Activated CD4-positive, alpha-beta T cell treated with anti-CD3 and anti-CD28 coated beads for 36 hours (primary cell): ENCODE measurements around the gene COL9A3. TPM values are rescaled to one million over a fixed set of nuclear protein-coding genes. Genes with fewer than 3 reads are reported as not detected.
A peak's percentile ranks its signal among the peaks of the same experiment; 100 is the strongest.

Experiments used
- ATAC-seq: fragments of 200-7000 bp; cut with Tn5 transposase; one replicate; pipeline ENCODE4 v1.10.0; 2021; ENCODE audit warnings: mild to moderate bottlenecking, moderate library complexity
- CTCF ChIA-PET: fragments of 350-600 bp; sonication (Branson Sonifier 250); formaldehyde crosslinking; loops from one replicate; lab custom pipeline; 2021; ENCODE audit warnings: antibody characterized with exemption; lab: Charles Lee
- POLR2A ChIA-PET: fragments of 350-600 bp; sonication (Branson Sonifier 250); formaldehyde crosslinking; loops from one replicate; lab custom pipeline; 2021; ENCODE audit warnings: antibody characterized with exemption, inconsistent platforms; lab: Charles Lee
- DNase-seq: peaks from one replicate; pipeline ENCODE4 v3.0.0-alpha.2; 2020
- H3K27ac Mint-ChIP-seq: one replicate; pipeline ENCODE4 v1.8.0; 2021; ENCODE audit warnings: mixed read lengths
- H3K27me3 Mint-ChIP-seq: one replicate; pipeline ENCODE4 v1.8.0; 2021; ENCODE audit warnings: mixed read lengths
- H3K36me3 Mint-ChIP-seq: one replicate; pipeline ENCODE4 v1.8.0; 2021; ENCODE audit warnings: low read depth, mixed read lengths
- H3K4me1 Mint-ChIP-seq: one replicate; pipeline ENCODE4 v1.8.0; 2021; ENCODE audit warnings: mixed read lengths
- H3K4me3 Mint-ChIP-seq: one replicate; pipeline ENCODE4 v1.8.0; 2021; ENCODE audit warnings: mild to moderate bottlenecking, moderate library complexity, mixed read lengths
- H3K9me3 Mint-ChIP-seq: one replicate; pipeline ENCODE4 v1.8.0; 2021; ENCODE audit warnings: low read depth, mixed read lengths
- intact Hi-C, 2 experiments: fragments of 100-400 bp; cut with DNase I in 1 of 2; cut with micrococcal nuclease in 1 of 2; formaldehyde crosslinking; loops; one replicate each; pipeline versions ENCODE4 v1.14.2 to v1.15.1; 2022 to 2024; cut with DNase I, micrococcal nuclease
- total RNA-seq, 2 experiments: library from RNA; stranded (reverse); gene quantifications; one replicate each; pipeline ENCODE4 v1.2.3, GENCODE V29; 2021

COL9A3 gene
- total RNA-seq, 2 experiments from 2014 or later, result not detected

GRCh38 chr20:62790075-62790474 lies 26.8 kb upstream of the COL9A3 start:
- Mint-ChIP-seq H3K27ac (no peak overlapping the region), H3K4me3 (no peak overlapping the region), H3K9me3 (no peaks in the 10 kb centered on the region), H3K4me1 (peaks cover 26% of the 10 kb centered on the region), H3K27me3 (no peaks in the 10 kb centered on the region), H3K36me3 (no peaks in the 10 kb centered on the region)
- ChIA-PET POLR2A (no interaction called here), CTCF (interaction anchor here (0.7 to 3.5 kb wide), 4 partner anchors 18 to 579 kb away, joined by 3 to 16 read pairs (median 3); no protein-coding TSS in a partner anchor)
- no peak for DNase-seq
- intact Hi-C loops, result loop anchor here (2.0 to 10.0 kb wide), 9 partner anchors 48 to 1272 kb away; partner anchors contain the start of genes ADRM1 (in 1 of the 2), MTG2 (in 1 of the 2), RPS21 (in 1 of the 2) and TAF4 (in 1 of the 2)
- no peak for ATAC-seq

GRCh38 chr20:62791301-62792181 lies 25.3 kb upstream of the COL9A3 start:
- intact Hi-C loops, result loop anchor here (1.0 to 10.0 kb wide), 13 partner anchors 49 to 1271 kb away; partner anchors contain the start of genes ADRM1 (in 1 of the 2), MTG2 (in 1 of the 2), RPS21 (in 1 of the 2) and TAF4 (in 1 of the 2)
- POLR2A ChIA-PET, result no interaction called here
- DNase-seq, result peak; percentile 89
- Mint-ChIP-seq H3K27ac (no peak overlapping the region), H3K36me3 (no peaks in the 10 kb centered on the region), H3K9me3 (no peaks in the 10 kb centered on the region), H3K27me3 (no peaks in the 10 kb centered on the region), H3K4me3 (no peak overlapping the region), H3K4me1 (peaks cover 29% of the 10 kb centered on the region)
- CTCF ChIA-PET, result interaction anchor here (0.6 to 3.5 kb wide), 28 partner anchors 9 to 496 kb away, joined by 3 to 16 read pairs (median 4); no protein-coding TSS in a partner anchor
- ATAC-seq, result peak; percentile 31

GRCh38 chr20:62792182-62792939 lies 24.5 kb upstream of the COL9A3 start:
- Mint-ChIP-seq H3K9me3 (no peaks in the 10 kb centered on the region), H3K4me1 (peaks cover 30% of the 10 kb centered on the region), H3K27ac (peak overlapping the region; percentile 10), H3K4me3 (no peak overlapping the region), H3K36me3 (no peaks in the 10 kb centered on the region), H3K27me3 (no peaks in the 10 kb centered on the region)
- intact Hi-C loops, result loop anchor here (5.0 to 10.0 kb wide), 7 partner anchors 50 to 1270 kb away; partner anchors contain the start of genes ADRM1 (in 1 of the 2), MTG2 (in 1 of the 2), RPS21 (in 1 of the 2) and TAF4 (in 1 of the 2)
- ATAC-seq (no peak), DNase-seq (no peak)
- POLR2A ChIA-PET, result no interaction called here
- CTCF ChIA-PET, result interaction anchor here (0.6 to 3.5 kb wide), 20 partner anchors 12 to 497 kb away, joined by 3 to 16 read pairs (median 4); no protein-coding TSS in a partner anchor

DNA sequence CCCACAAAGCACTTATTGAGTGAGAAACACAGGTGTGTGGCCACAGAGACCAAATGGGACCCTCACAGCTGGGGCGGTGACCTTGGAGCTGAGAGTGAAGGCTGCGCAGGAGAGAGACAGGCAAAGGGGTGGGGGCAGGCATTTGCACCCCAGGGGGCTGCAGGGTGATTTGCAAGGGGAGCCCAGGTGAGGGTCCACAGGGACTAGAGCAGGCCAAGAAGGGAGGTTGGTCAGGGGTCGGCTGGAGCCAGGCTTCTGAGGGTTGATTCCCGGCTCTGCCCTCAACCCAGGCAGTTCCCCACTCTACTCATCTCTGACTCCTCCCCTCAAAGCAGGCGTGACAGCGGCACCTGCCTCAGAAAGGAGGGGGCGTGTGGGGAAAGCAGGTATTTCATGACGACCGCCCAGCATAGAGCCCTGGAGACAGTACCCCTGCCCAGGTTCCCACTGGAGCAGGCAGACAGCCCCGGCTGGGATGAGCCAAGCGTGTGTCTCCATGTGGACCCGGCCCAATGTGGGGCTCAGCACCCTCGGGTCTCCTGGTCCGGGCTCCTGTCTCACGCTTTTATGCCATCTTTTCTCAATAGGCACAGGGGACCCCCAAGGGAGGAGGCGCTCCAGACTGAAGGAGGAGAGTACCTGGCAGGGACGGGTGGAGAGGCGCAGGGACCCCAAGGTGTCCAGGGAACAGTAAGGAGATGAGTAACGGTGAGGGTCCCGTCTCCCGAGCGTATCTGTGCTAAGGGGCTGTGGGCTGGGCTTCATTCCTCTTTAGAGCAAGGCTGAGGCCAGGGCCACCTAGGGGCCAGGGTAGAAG lies 23.7 kb upstream of the COL9A3 start:
- H3K4me1 Mint-ChIP-seq, result peaks cover 29% of the 10 kb centered on the region
- intact Hi-C loops, result loop anchor here (5.0 to 10.0 kb wide), 7 partner anchors 51 to 1269 kb away; partner anchors contain the start of genes ADRM1 (in 1 of the 2), MTG2 (in 1 of the 2), RPS21 (in 1 of the 2) and TAF4 (in 1 of the 2)
- no peaks in the 10 kb centered on the region for H3K27me3 Mint-ChIP-seq
- peaks cover 3% of the 10 kb centered on the region for H3K36me3 Mint-ChIP-seq
- peak overlapping the region; percentile 80 for H3K4me3 Mint-ChIP-seq
- H3K27ac Mint-ChIP-seq, result peak overlapping the region; percentile 85
- POLR2A ChIA-PET, result no interaction called here
- DNase-seq, result peak; percentile 41
- CTCF ChIA-PET, result interaction anchor here (1.0 to 3.5 kb wide), 8 partner anchors 14 to 298 kb away, joined by 3 to 16 read pairs (median 5); no protein-coding TSS in a partner anchor
- no peak for ATAC-seq
- no peaks in the 10 kb centered on the region for H3K9me3 Mint-ChIP-seq

GRCh38 chr20:62793757-62794006 lies 23.2 kb upstream of the COL9A3 start:
- intact Hi-C loops, result loop anchor here (1.0 to 10.0 kb wide), 23 partner anchors 11 to 1269 kb away; partner anchors contain the start of genes ADRM1 (in 2 of the 2), RPS21 (in 2 of the 2), CABLES2 (in 1 of the 2) and DIDO1 (in 1 of the 2)
- CTCF ChIA-PET, result interaction anchor here (0.9 to 1.5 kb wide), 6 partner anchors 8 to 299 kb away, joined by 3 to 5 read pairs (median 4); no protein-coding TSS in a partner anchor
- Mint-ChIP-seq H3K27ac (peak overlapping the region; percentile 85), H3K36me3 (peaks cover 7% of the 10 kb centered on the region), H3K27me3 (no peaks in the 10 kb centered on the region), H3K4me1 (peaks cover 31% of the 10 kb centered on the region), H3K4me3 (peak overlapping the region; percentile 80), H3K9me3 (no peaks in the 10 kb centered on the region)
- DNase-seq, result no peak
- POLR2A ChIA-PET, result interaction anchor here (1.8 kb wide), 1 partner anchor 151 kb away, joined by 4 read pairs; the partner anchor contains the start of gene SLCO4A1
- no peak for ATAC-seq

GRCh38 chr20:62794007-62794724 lies 22.7 kb upstream of the COL9A3 start:
- DNase-seq, result peak; percentile 98
- CTCF ChIA-PET, result interaction anchor here (0.9 to 1.5 kb wide), 6 partner anchors 9 to 299 kb away, joined by 3 to 5 read pairs (median 4); no protein-coding TSS in a partner anchor
- peak overlapping the region; percentile 80 for H3K4me3 Mint-ChIP-seq
- peaks cover 9% of the 10 kb centered on the region for H3K36me3 Mint-ChIP-seq
- H3K9me3 Mint-ChIP-seq, result no peaks in the 10 kb centered on the region
- peak overlapping the region; percentile 88 for H3K27ac Mint-ChIP-seq
- intact Hi-C loops, result loop anchor here (1.0 to 10.0 kb wide), 23 partner anchors 10 to 1268 kb away; partner anchors contain the start of genes ADRM1 (in 2 of the 2), RPS21 (in 2 of the 2), CABLES2 (in 1 of the 2) and DIDO1 (in 1 of the 2)
- POLR2A ChIA-PET, result interaction anchor here (0.6 to 2.7 kb wide), 4 partner anchors 68 to 848 kb away, joined by 3 to 10 read pairs (median 4); partner anchors contain the start of genes SLCO4A1 and TCFL5
- no peaks in the 10 kb centered on the region for H3K27me3 Mint-ChIP-seq
- H3K4me1 Mint-ChIP-seq, result peaks cover 31% of the 10 kb centered on the region
- peak; percentile 75 for ATAC-seq

DNA sequence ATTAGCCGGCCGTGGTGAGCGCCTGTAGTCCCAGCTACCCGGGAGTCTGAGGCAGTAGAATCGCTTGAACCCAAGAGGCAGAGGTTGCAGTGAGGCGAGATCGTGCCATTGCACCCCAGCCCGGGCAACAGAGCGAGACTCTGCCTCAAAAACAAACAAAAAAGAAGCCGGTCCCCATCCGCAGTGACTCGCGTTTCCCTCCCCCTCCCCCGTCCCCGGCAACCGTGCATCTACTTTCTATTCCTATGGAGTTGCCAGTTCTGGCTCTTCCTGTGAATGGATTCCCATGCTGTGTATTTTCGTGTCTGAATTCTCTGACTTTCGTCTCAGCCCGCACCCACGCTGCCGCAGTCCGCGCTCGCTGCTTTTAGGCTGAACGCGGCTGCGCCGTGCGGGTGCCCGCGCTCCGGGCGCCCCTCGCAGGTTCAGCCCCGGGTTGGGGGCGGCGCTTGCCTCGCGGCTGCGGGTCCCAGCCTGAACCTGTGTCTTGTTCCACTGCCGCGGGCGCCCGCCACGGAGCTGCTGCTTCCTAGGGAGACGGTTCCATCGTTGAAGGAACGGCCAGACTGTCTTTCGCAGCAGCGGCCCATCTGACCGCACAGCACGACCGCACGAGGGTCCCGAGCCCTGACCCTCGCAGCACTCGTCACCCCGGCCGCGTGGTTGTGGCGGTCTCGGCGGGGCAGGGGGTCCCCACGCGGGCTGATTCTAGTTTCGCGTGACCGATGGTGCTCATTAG lies 21.7 kb upstream of the COL9A3 start:
- Mint-ChIP-seq H3K27ac (peak overlapping the region; percentile 88), H3K9me3 (no peaks in the 10 kb centered on the region), H3K36me3 (peaks cover 19% of the 10 kb centered on the region), H3K4me1 (peaks cover 31% of the 10 kb centered on the region), H3K4me3 (peak overlapping the region; percentile 80), H3K27me3 (no peaks in the 10 kb centered on the region)
- intact Hi-C loops, result loop anchor here (2.0 to 10.0 kb wide), 8 partner anchors 14 to 730 kb away; partner anchors contain the start of genes RPS21 (in 2 of the 2), DIDO1 (in 1 of the 2), PPDPF (in 1 of the 2) and TAF4 (in 1 of the 2)
- DNase-seq (peak; percentile 83), ATAC-seq (peak; percentile 13)
- ChIA-PET CTCF (interaction anchor here (1.5 kb wide), 2 partner anchors 10 to 13 kb away, joined by 4 to 5 read pairs; no protein-coding TSS in a partner anchor), POLR2A (interaction anchor here (1.8 to 2.7 kb wide), 2 partner anchors 67 to 152 kb away, joined by 4 to 10 read pairs; partner anchors contain the start of genes SLCO4A1 and TCFL5)

GRCh38 chr20:62796699-62797491 lies 20.0 kb upstream of the COL9A3 start:
- Mint-ChIP-seq H3K9me3 (no peaks in the 10 kb centered on the region), H3K4me1 (peaks cover 25% of the 10 kb centered on the region), H3K27ac (peak overlapping the region; percentile 24), H3K36me3 (peaks cover 24% of the 10 kb centered on the region), H3K4me3 (peak overlapping the region; percentile 76), H3K27me3 (no peaks in the 10 kb centered on the region)
- DNase-seq, result no peak
- ChIA-PET CTCF (interaction anchor here (0.6 to 1.0 kb wide), 3 partner anchors 65 to 257 kb away, joined by 3 read pairs; partner anchors contain the start of gene TCFL5), POLR2A (interaction anchor here (2.7 kb wide), 1 partner anchor 65 kb away, joined by 10 read pairs; the partner anchor contains the start of gene TCFL5)
- intact Hi-C loops, result loop anchor here (1.0 to 10.0 kb wide), 7 partner anchors 7 to 830 kb away; partner anchors contain the start of genes GMEB2 (in 1 of the 2), LSM14B (in 1 of the 2), OGFR (in 1 of the 2) and PSMA7 (in 1 of the 2)
- ATAC-seq, result no peak
